Endothelial cell of umbilical vein (primary cell): ENCODE measurements around the gene CTIF. TPM values are rescaled to one million over a fixed set of nuclear protein-coding genes. Genes with fewer than 3 reads are reported as not detected.

ENCODE experiments used
- BruUV-seq: library from RNA; stranded (reverse); fragments of 400-500 nt; replicated peaks from 2 replicates; lab custom pipeline; 2021; lab: Mats Ljungman, UMichigan
- CTCF ChIA-PET: fragments of 300-600, 350-600 bp; sonication (Branson Sonifier 250); formaldehyde crosslinking; loops from one replicate; lab custom pipeline; 2021; ENCODE audit warnings: antibody characterized with exemption, inconsistent platforms; lab: Charles Lee
- POLR2A ChIA-PET: fragments of 300-600, 350-600 bp; sonication (Branson Sonifier 250); formaldehyde crosslinking; loops from one replicate; lab custom pipeline; 2021; ENCODE audit warnings: antibody characterized with exemption, inconsistent platforms; lab: Charles Lee
- DNase-seq: peaks from one replicate; pipeline ENCODE4 v3.0.0-alpha.2; 2011; ENCODE audit warnings: low read depth, low spot score
- FAIRE-seq: peaks from 2 replicates; lab custom pipeline; 2011; peaks lifted over from hg19 to GRCh38; lab: Jason Lieb, UNC
- H2AFZ ChIP-seq: 2 replicates; pipeline ENCODE4 v1.6.0; 2012; ENCODE audit warnings: low read depth, low read length, control low read depth, inconsistent platforms
- H3K27ac ChIP-seq: 2 replicates; pipeline ENCODE4 v1.5.1; 2011; ENCODE audit warnings: low read depth, mild to moderate bottlenecking, control low read depth, low read length, moderate library complexity; ENCODE audit not compliant: insufficient read depth
- H3K27me3 ChIP-seq, 2 experiments: 2 replicates each; pipeline versions ENCODE4 v1.6.0 to v1.6.1; 2011; ENCODE audit warnings: low read length in 2 of 2, mixed read lengths in 1 of 2; ENCODE audit not compliant: control insufficient read depth in 2 of 2, insufficient read depth in 2 of 2
- H3K36me3 ChIP-seq, 2 experiments: 2 replicates in 1 of 2; 3 replicates in 1 of 2; pipeline ENCODE4 v1.5.1; 2011; ENCODE audit warnings: low read length in 2 of 2, mild to moderate bottlenecking in 1 of 2, moderate library complexity in 1 of 2; ENCODE audit not compliant: control insufficient read depth in 2 of 2, insufficient read depth in 2 of 2; ENCODE audit errors: extremely low read depth in 1 of 2
- H3K4me1 ChIP-seq: 3 replicates; pipeline ENCODE4 v1.5.1; 2011; ENCODE audit warnings: mild to moderate bottlenecking, low read length; ENCODE audit not compliant: control insufficient read depth, insufficient read depth; ENCODE audit errors: extremely low read depth
- H3K4me2 ChIP-seq: 2 replicates; pipeline ENCODE4 v1.6.1; 2011; ENCODE audit warnings: low read length, control low read depth, mixed read lengths; ENCODE audit not compliant: insufficient read depth
- H3K4me3 ChIP-seq, 3 experiments: fragments of 200-600 bp in 1 of 3; sonication (generic), shearing (Covaris generic) in 1 of 3; replicated peaks in 1 of 3; 2 replicates each; pipeline ENCODE4 v1.5.1; 2011 to 2016; ENCODE audit warnings: control low read depth in 3 of 3, low read length in 3 of 3, mild to moderate bottlenecking in 2 of 3, inconsistent platforms in 1 of 3, low read depth in 1 of 3, moderate library complexity in 1 of 3; ENCODE audit not compliant: insufficient read depth in 1 of 3
- H3K79me2 ChIP-seq: 2 replicates; pipeline ENCODE4 v1.6.0; 2012; ENCODE audit warnings: low read length, inconsistent platforms; ENCODE audit not compliant: control insufficient read depth, insufficient read depth
- H3K9ac ChIP-seq: replicated peaks from 2 replicates; pipeline ENCODE3; 2011; ENCODE audit warnings: low read length, control low read depth; ENCODE audit not compliant: insufficient read depth; ENCODE audit errors: extremely low read depth
- H3K9me1 ChIP-seq: replicated peaks from 3 replicates; pipeline ENCODE4 v1.6.0; 2011; ENCODE audit warnings: mild to moderate bottlenecking, low read length; ENCODE audit not compliant: control insufficient read depth, insufficient read depth; ENCODE audit errors: extremely low read depth
- H3K9me3 ChIP-seq: replicated peaks from 2 replicates; pipeline ENCODE4 v1.5.1; 2012; ENCODE audit warnings: low read length, inconsistent platforms; ENCODE audit not compliant: control insufficient read depth, insufficient read depth
- H4K20me1 ChIP-seq: replicated peaks from 2 replicates; pipeline ENCODE3; 2011; ENCODE audit warnings: mild to moderate bottlenecking, low read length; ENCODE audit not compliant: control insufficient read depth, insufficient read depth; ENCODE audit errors: extremely low read depth
- EZH2 ChIP-seq: IDR thresholded peaks from 2 replicates; pipeline ENCODE4 v1.6.1; 2012; ENCODE audit warnings: borderline replicate concordance, low read depth, mild to moderate bottlenecking, moderate library complexity, low read length, inconsistent platforms; ENCODE audit not compliant: severe bottlenecking
- FOS ChIP-seq: IDR thresholded peaks from 2 replicates; pipeline ENCODE4 v1.6.1; 2011; ENCODE audit warnings: mild to moderate bottlenecking, low read length, moderate library complexity, borderline replicate concordance; ENCODE audit not compliant: insufficient read depth
- GATA2 ChIP-seq: IDR thresholded peaks from 2 replicates; pipeline ENCODE4 v1.7.0; 2011; ENCODE audit warnings: low read depth, mild to moderate bottlenecking, moderate library complexity, mixed read lengths, low read length; ENCODE audit not compliant: insufficient read length, insufficient read depth
- JUN ChIP-seq: IDR thresholded peaks from 2 replicates; pipeline ENCODE4 v1.6.1; 2011; ENCODE audit warnings: borderline replicate concordance, low read depth; ENCODE audit not compliant: insufficient read length, insufficient read depth
- MYC ChIP-seq: IDR thresholded peaks from one replicate; pipeline ENCODE4 v1.6.1; 2011; ENCODE audit warnings: mild to moderate bottlenecking, low read depth, low read length
- POLR2A ChIP-seq: IDR thresholded peaks from 2 replicates; pipeline ENCODE4 v1.6.1; 2012; ENCODE audit warnings: low read depth, mild to moderate bottlenecking, control low read depth, low read length
- POLR2AphosphoS5 ChIP-seq: IDR thresholded peaks from 2 replicates; pipeline ENCODE4 v1.6.1; 2012; ENCODE audit warnings: low read depth, mild to moderate bottlenecking, control low read depth, low read length, moderate library complexity; ENCODE audit not compliant: insufficient read depth
- dilution Hi-C: fragments of 300-500 bp; cut with MboI; formaldehyde crosslinking; loops from one replicate; pipeline ENCODE4 v1.15.0; 2019; ENCODE audit warnings: low sequenced_read_pairs; ENCODE audit not compliant: extremely low pct_ligation_motif_present
- intact Hi-C: fragments of 100-400 bp; cut with micrococcal nuclease; formaldehyde crosslinking; loops from one replicate; pipeline ENCODE4 v1.10.0; 2022
- polyA plus RNA-seq, 4 experiments: library from polyadenylated mRNA; depleted of rRNA in 3 of 4; stranded (reverse) in 3 of 4; unstranded in 1 of 4; fragments of >200 nt; gene quantifications; 2 replicates each; pipeline versions ENCODE4 v1.2.1 to v1.2.3, GENCODE V29; 2011 to 2012; ENCODE audit warnings: missing spikeins in 1 of 4
- total RNA-seq: library from RNA; stranded (reverse); gene quantifications from 2 replicates; pipeline ENCODE4 v1.2.3, GENCODE V29; 2021
- TF ChIP-seq, protein P1 (sequence below): IDR thresholded peaks from 2 replicates; pipeline ENCODE4 v1.6.1; 2011; ENCODE audit not compliant: insufficient read depth, insufficient read length
- TF ChIP-seq, protein P2 (sequence below), 2 donors: IDR thresholded peaks; 1 replicate in 1 of 2; 2 replicates in 1 of 2; pipeline ENCODE4 v1.5.1; 2011; ENCODE audit warnings: low read length in 2 of 2, mild to moderate bottlenecking in 2 of 2, moderate library complexity in 2 of 2, control low read depth in 1 of 2, inconsistent platforms in 1 of 2, low read depth in 1 of 2; ENCODE audit not compliant: insufficient read depth in 1 of 2; ENCODE audit errors: extremely low read depth in 1 of 2

CTIF gene
- total and polyA plus RNA-seq, 2 donors (not counting 3 experiments of a cell fraction or from before 2014, with no cell fraction given) = 20.9 to 57.7 TPM

DNA sequence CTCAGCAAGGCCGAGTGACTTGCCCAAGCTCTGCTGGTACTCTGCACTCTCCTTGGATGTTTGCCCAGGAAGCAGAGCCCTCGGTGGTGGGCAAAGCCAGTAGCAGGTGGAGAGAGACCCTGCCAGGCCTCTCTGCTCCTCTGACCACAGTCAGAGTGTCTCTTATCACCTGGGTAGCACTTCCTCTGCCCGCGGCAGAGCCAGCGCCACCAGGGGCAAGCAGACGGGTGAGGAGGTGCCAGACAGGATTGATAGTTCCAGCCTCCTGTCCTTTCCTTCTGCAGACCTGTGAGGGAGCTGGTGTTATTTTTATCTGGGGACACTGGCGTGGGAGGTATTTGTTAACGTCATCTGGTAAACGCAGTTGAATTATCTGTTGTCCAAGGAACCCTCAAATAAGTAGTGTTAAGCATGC is 259.0 kb downstream of the CTIF start:
- H3K36me3 ChIP-seq = peaks cover 0 to 8% of the 10 kb centered on the region in 2 experiments
- H3K27me3 ChIP-seq = no peaks in the 10 kb centered on the region
- no peak overlapping the region for H3K9ac ChIP-seq
- H3K4me1 ChIP-seq = no peaks in the 10 kb centered on the region
- no TSS peak for BruUV-seq
- H3K79me2 ChIP-seq = no peaks in the 10 kb centered on the region
- no peaks in the 10 kb centered on the region for H3K9me1 ChIP-seq
- dilution Hi-C loops (no loop called here), intact Hi-C loops (no loop called here)
- FAIRE-seq = no peak
- H2AFZ ChIP-seq = no peak overlapping the region
- H4K20me1 ChIP-seq = no peaks in the 10 kb centered on the region
- no peak overlapping the region for H3K4me2 ChIP-seq
- CTCF ChIA-PET = no interaction called here
- no peak overlapping the region for H3K27ac ChIP-seq
- no peaks in the 10 kb centered on the region for H3K9me3 ChIP-seq
- no peak for TF ChIP-seq POLR2A
- TF ChIP-seq MYC = no peak
- TF ChIP-seq FOS = no peak
- no peak for TF ChIP-seq EZH2
- TF ChIP-seq GATA2 = no peak
- TF ChIP-seq JUN = no peak
- TF ChIP-seq, protein P1, sequence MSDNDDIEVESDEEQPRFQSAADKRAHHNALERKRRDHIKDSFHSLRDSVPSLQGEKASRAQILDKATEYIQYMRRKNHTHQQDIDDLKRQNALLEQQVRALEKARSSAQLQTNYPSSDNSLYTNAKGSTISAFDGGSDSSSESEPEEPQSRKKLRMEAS = no peak
- TF ChIP-seq, protein P2, sequence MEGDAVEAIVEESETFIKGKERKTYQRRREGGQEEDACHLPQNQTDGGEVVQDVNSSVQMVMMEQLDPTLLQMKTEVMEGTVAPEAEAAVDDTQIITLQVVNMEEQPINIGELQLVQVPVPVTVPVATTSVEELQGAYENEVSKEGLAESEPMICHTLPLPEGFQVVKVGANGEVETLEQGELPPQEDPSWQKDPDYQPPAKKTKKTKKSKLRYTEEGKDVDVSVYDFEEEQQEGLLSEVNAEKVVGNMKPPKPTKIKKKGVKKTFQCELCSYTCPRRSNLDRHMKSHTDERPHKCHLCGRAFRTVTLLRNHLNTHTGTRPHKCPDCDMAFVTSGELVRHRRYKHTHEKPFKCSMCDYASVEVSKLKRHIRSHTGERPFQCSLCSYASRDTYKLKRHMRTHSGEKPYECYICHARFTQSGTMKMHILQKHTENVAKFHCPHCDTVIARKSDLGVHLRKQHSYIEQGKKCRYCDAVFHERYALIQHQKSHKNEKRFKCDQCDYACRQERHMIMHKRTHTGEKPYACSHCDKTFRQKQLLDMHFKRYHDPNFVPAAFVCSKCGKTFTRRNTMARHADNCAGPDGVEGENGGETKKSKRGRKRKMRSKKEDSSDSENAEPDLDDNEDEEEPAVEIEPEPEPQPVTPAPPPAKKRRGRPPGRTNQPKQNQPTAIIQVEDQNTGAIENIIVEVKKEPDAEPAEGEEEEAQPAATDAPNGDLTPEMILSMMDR (IDR thresholded peaks at IDR 0.05; ENCODE audit: extremely low read depth in 1 of 2, insufficient read depth in 1 of 2, low read depth in 1 of 2, low read length in 2 of 2) = no peak
- TF ChIP-seq POLR2AphosphoS5 = no peak
- DNase-seq = no peak
- POLR2A ChIA-PET = no interaction called here
- no peak overlapping the region for H3K4me3 ChIP-seq
